Ovary (tissue), 3 donors: ENCODE results near the gene SMYD5.

ENCODE experiments used
- POLR2A ChIP-seq: fragments of 450-650 bp; IDR thresholded peaks from one replicate; pipeline ENCODE4 v1.6.1; 2017; ENCODE audit warnings: antibody characterized with exemption, mild to moderate bottlenecking, moderate library complexity
- TF ChIP-seq, protein P1 (sequence below), 3 donors: fragments of 450-650 bp in 2 of 3; fragments of 200-600 bp in 1 of 3; IDR thresholded peaks; one replicate each; pipeline versions ENCODE4 v1.5.1 to v1.8.0; 2016 to 2022; ENCODE audit warnings: antibody characterized with exemption in 3 of 3, mild to moderate bottlenecking in 1 of 3
- donor health status: DM: no; HTN: no; CAD: no.

GRCh38 chr2:73253901-73254300 lies 39.9 kb downstream of the SMYD5 start:
- TF ChIP-seq, protein P1, sequence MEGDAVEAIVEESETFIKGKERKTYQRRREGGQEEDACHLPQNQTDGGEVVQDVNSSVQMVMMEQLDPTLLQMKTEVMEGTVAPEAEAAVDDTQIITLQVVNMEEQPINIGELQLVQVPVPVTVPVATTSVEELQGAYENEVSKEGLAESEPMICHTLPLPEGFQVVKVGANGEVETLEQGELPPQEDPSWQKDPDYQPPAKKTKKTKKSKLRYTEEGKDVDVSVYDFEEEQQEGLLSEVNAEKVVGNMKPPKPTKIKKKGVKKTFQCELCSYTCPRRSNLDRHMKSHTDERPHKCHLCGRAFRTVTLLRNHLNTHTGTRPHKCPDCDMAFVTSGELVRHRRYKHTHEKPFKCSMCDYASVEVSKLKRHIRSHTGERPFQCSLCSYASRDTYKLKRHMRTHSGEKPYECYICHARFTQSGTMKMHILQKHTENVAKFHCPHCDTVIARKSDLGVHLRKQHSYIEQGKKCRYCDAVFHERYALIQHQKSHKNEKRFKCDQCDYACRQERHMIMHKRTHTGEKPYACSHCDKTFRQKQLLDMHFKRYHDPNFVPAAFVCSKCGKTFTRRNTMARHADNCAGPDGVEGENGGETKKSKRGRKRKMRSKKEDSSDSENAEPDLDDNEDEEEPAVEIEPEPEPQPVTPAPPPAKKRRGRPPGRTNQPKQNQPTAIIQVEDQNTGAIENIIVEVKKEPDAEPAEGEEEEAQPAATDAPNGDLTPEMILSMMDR (IDR thresholded peaks at IDR 0.05) = no peak
- TF ChIP-seq POLR2A = no peak
